ENCODE data around the gene SAMD4A.
A peak's percentile ranks its signal among the peaks of the same experiment; 100 is the strongest.
"Not testable (repeated sequence)": the region's sequence is repeated elsewhere in the genome, so short reads cannot be mapped to it uniquely, and the experiment has no call there.

Gene SAMD4A

GRCh38 chr14:54621686-54622085 lies 54.8 kb downstream of the SAMD4A start:
- no peak overlapping the region for H3K4me3 ChIP-seq (ENCODE audit: low read depth, low read length)
- no peak for TF ChIP-seq CTCF (IDR thresholded peaks at IDR 0.05; ENCODE audit: low read depth, low read length, missing control alignments)
- no peak for DNase-seq (ENCODE audit: low read depth)

GRCh38 chr14:54622192-54622958 lies 55.4 kb downstream of the SAMD4A start:
- H3K4me3 ChIP-seq (ENCODE audit: low read depth, low read length) = no peak overlapping the region
- TF ChIP-seq CTCF (IDR thresholded peaks at IDR 0.05; ENCODE audit: low read depth, low read length, missing control alignments) = no peak
- DNase-seq (ENCODE audit: low read depth) = peak; percentile 65

GRCh38 chr14:54623279-54624004 lies 56.5 kb downstream of the SAMD4A start:
- no peak for DNase-seq (ENCODE audit: low read depth)

GRCh38 chr14:54624005-54624358 lies 57.1 kb downstream of the SAMD4A start:
- DNase-seq (ENCODE audit: low read depth) = not testable (repeated sequence)

More at GRCh38 chr14:54623279-54624004, 56.5 kb downstream of the SAMD4A start:
- H3K4me3 ChIP-seq (ENCODE audit: low read depth, low read length) = no peak overlapping the region
- TF ChIP-seq CTCF (IDR thresholded peaks at IDR 0.05; ENCODE audit: low read depth, low read length, missing control alignments) = no peak

GRCh38 chr14:54625112-54625511 lies 58.2 kb downstream of the SAMD4A start:
- no peak for DNase-seq (ENCODE audit: low read depth)

More at GRCh38 chr14:54624005-54624358, 57.1 kb downstream of the SAMD4A start:
- H3K4me3 ChIP-seq (ENCODE audit: low read depth, low read length) = not testable (repeated sequence)

GRCh38 chr14:54627219-54627539 lies 60.3 kb downstream of the SAMD4A start:
- H3K4me3 ChIP-seq (ENCODE audit: low read depth, low read length) = no peak overlapping the region
- no peak for DNase-seq (ENCODE audit: low read depth)
- TF ChIP-seq CTCF (IDR thresholded peaks at IDR 0.05; ENCODE audit: low read depth, low read length, missing control alignments) = no peak

More at GRCh38 chr14:54625112-54625511, 58.2 kb downstream of the SAMD4A start:
- H3K4me3 ChIP-seq (ENCODE audit: low read depth, low read length) = no peak overlapping the region
- TF ChIP-seq CTCF (IDR thresholded peaks at IDR 0.05; ENCODE audit: low read depth, low read length, missing control alignments) = no peak

- peak overlapping the region; percentile 12 for H3K4me3 ChIP-seq (ENCODE audit: low read depth, low read length)
- DNase-seq (ENCODE audit: low read depth) = no peak
- no peak for TF ChIP-seq CTCF (IDR thresholded peaks at IDR 0.05; ENCODE audit: low read depth, low read length, missing control alignments)
Observed at GRCh38 chr14:54627540-54628363, 60.8 kb downstream of the SAMD4A start.
